Adrenal gland (tissue), 5 donors: ENCODE results near the gene MC1R.

Source experiments
- POLR2A ChIP-seq, 2 donors: fragments of 450-650 bp; IDR thresholded peaks; one replicate each; pipeline ENCODE4 v1.6.1; 2017; ENCODE audit warnings: antibody characterized with exemption in 2 of 2, mild to moderate bottlenecking in 2 of 2, moderate library complexity in 1 of 2
- TF ChIP-seq, protein P1 (sequence below), 6 experiments: fragments of 450-650 bp in 4 of 6; fragments of 200-600 bp in 2 of 6; sonication (generic) in 1 of 6; IDR thresholded peaks; 1 replicate in 5 of 6; 2 replicates in 1 of 6; pipeline versions ENCODE4 v1.5.1 to v1.8.0; 2016 to 2021; ENCODE audit warnings: antibody characterized with exemption in 6 of 6, mild to moderate bottlenecking in 2 of 6, moderate library complexity in 1 of 6
- donor health status: DM: no; HTN: no; CAD: no.

DNA sequence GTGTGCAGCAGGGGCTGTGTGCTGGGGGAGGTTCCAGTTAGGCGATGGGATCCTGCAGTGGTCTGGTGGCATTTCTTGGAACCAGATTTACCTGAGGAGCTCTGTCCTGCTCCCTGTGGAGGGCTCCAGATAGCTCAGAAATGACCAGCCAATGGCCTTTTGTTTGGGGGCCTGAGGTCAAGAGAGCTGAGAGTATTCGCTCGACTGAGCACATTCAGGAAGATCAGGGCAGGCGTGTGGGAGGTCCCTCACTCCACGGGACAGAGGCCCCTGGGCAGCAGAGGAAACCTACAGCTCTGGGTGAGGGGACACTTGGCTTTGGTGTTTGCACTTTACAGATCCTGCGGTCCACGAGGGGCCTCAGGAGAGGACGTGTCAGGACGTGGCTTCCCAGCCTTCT is 48.1 kb downstream of the MC1R start:
- TF ChIP-seq POLR2A (IDR thresholded peaks at IDR 0.05): no peak
- TF ChIP-seq, protein P1, sequence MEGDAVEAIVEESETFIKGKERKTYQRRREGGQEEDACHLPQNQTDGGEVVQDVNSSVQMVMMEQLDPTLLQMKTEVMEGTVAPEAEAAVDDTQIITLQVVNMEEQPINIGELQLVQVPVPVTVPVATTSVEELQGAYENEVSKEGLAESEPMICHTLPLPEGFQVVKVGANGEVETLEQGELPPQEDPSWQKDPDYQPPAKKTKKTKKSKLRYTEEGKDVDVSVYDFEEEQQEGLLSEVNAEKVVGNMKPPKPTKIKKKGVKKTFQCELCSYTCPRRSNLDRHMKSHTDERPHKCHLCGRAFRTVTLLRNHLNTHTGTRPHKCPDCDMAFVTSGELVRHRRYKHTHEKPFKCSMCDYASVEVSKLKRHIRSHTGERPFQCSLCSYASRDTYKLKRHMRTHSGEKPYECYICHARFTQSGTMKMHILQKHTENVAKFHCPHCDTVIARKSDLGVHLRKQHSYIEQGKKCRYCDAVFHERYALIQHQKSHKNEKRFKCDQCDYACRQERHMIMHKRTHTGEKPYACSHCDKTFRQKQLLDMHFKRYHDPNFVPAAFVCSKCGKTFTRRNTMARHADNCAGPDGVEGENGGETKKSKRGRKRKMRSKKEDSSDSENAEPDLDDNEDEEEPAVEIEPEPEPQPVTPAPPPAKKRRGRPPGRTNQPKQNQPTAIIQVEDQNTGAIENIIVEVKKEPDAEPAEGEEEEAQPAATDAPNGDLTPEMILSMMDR (IDR thresholded peaks at IDR 0.05): no peak
